ENCODE results near the gene TMEM242.

TMEM242 gene

DNA sequence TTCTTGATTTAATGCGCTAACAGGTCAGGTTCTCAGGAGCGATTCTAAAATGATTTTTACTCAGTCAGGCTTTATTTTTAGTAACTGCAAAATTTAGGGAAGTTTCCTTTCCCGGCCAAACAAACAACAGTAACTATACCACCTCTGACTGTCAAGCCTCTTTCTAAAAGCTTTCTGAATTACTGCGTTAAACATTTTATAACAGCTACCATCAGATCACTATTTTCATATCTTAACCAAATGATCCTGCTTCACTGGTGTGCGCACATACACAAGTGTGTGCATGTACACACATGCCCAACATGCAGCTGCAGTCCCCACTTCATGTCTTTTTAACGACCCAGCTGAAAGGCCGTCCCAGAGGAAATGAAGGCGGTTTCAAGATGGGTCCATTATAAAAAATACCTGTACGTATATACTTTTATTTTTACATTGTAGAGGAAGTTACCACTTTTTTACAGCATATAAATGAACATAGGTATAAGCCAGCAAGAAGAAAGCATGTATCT is 25.0 kb downstream of the TMEM242 start:
- ATAC-seq = no peak
- TF ChIP-seq OSR1 (CRISPR knock-in tag; IDR thresholded peaks at IDR 0.05) (no peak), GLIS3 (CRISPR knock-in tag; IDR thresholded peaks at IDR 0.05) (no peak), ZNF8 (CRISPR knock-in tag; IDR thresholded peaks at IDR 0.05) (no peak), SNAI2 (CRISPR knock-in tag; IDR thresholded peaks at IDR 0.05) (no peak), PPARA (CRISPR knock-in tag; IDR thresholded peaks at IDR 0.05; ENCODE audit: borderline replicate concordance) (no peak), ZFP3 (CRISPR knock-in tag; IDR thresholded peaks at IDR 0.05) (no peak), TOX (CRISPR knock-in tag; IDR thresholded peaks at IDR 0.05; ENCODE audit: borderline replicate concordance) (no peak), ZC3H10 (CRISPR knock-in tag; IDR thresholded peaks at IDR 0.05) (no peak), TCF4 (CRISPR knock-in tag; IDR thresholded peaks at IDR 0.05; ENCODE audit: borderline replicate concordance) (no peak), ISL1 (CRISPR knock-in tag; IDR thresholded peaks at IDR 0.05) (no peak), RARB (CRISPR knock-in tag; IDR thresholded peaks at IDR 0.05) (no peak), ESRRG (CRISPR knock-in tag; IDR thresholded peaks at IDR 0.05) (no peak), BACH2 (CRISPR knock-in tag; IDR thresholded peaks at IDR 0.05; ENCODE audit: borderline replicate concordance) (no peak), ZNF565 (CRISPR knock-in tag; conservative IDR thresholded peaks at IDR 0.05; ENCODE audit: low read depth) (no peak), ZFP30 (CRISPR knock-in tag; IDR thresholded peaks at IDR 0.05) (no peak)
- TF ChIP-seq, protein P1, sequence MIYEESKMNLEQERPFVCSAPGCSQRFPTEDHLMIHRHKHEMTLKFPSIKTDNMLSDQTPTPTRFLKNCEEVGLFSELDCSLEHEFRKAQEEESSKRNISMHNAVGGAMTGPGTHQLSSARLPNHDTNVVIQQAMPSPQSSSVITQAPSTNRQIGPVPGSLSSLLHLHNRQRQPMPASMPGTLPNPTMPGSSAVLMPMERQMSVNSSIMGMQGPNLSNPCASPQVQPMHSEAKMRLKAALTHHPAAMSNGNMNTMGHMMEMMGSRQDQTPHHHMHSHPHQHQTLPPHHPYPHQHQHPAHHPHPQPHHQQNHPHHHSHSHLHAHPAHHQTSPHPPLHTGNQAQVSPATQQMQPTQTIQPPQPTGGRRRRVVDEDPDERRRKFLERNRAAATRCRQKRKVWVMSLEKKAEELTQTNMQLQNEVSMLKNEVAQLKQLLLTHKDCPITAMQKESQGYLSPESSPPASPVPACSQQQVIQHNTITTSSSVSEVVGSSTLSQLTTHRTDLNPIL (CRISPR knock-in tag; IDR thresholded peaks at IDR 0.05; ENCODE audit: low read depth) = no peak
- TF ChIP-seq, protein P2, sequence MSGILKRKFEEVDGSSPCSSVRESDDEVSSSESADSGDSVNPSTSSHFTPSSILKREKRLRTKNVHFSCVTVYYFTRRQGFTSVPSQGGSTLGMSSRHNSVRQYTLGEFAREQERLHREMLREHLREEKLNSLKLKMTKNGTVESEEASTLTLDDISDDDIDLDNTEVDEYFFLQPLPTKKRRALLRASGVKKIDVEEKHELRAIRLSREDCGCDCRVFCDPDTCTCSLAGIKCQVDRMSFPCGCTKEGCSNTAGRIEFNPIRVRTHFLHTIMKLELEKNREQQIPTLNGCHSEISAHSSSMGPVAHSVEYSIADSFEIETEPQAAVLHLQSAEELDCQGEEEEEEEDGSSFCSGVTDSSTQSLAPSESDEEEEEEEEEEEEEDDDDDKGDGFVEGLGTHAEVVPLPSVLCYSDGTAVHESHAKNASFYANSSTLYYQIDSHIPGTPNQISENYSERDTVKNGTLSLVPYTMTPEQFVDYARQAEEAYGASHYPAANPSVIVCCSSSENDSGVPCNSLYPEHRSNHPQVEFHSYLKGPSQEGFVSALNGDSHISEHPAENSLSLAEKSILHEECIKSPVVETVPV (CRISPR knock-in tag; IDR thresholded peaks at IDR 0.05) = no peak
- TF ChIP-seq, protein P3, sequence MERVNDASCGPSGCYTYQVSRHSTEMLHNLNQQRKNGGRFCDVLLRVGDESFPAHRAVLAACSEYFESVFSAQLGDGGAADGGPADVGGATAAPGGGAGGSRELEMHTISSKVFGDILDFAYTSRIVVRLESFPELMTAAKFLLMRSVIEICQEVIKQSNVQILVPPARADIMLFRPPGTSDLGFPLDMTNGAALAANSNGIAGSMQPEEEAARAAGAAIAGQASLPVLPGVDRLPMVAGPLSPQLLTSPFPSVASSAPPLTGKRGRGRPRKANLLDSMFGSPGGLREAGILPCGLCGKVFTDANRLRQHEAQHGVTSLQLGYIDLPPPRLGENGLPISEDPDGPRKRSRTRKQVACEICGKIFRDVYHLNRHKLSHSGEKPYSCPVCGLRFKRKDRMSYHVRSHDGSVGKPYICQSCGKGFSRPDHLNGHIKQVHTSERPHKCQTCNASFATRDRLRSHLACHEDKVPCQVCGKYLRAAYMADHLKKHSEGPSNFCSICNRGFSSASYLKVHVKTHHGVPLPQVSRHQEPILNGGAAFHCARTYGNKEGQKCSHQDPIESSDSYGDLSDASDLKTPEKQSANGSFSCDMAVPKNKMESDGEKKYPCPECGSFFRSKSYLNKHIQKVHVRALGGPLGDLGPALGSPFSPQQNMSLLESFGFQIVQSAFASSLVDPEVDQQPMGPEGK (CRISPR knock-in tag; IDR thresholded peaks at IDR 0.05; ENCODE audit: borderline replicate concordance) = no peak
- TF ChIP-seq, protein P4, sequence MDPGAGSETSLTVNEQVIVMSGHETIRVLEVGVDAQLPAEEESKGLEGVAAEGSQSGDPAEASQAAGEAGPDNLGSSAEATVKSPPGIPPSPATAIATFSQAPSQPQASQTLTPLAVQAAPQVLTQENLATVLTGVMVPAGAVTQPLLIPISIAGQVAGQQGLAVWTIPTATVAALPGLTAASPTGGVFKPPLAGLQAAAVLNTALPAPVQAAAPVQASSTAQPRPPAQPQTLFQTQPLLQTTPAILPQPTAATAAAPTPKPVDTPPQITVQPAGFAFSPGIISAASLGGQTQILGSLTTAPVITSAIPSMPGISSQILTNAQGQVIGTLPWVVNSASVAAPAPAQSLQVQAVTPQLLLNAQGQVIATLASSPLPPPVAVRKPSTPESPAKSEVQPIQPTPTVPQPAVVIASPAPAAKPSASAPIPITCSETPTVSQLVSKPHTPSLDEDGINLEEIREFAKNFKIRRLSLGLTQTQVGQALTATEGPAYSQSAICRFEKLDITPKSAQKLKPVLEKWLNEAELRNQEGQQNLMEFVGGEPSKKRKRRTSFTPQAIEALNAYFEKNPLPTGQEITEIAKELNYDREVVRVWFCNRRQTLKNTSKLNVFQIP (CRISPR knock-in tag; IDR thresholded peaks at IDR 0.05; ENCODE audit: borderline replicate concordance, low read depth) = no peak

DNA sequence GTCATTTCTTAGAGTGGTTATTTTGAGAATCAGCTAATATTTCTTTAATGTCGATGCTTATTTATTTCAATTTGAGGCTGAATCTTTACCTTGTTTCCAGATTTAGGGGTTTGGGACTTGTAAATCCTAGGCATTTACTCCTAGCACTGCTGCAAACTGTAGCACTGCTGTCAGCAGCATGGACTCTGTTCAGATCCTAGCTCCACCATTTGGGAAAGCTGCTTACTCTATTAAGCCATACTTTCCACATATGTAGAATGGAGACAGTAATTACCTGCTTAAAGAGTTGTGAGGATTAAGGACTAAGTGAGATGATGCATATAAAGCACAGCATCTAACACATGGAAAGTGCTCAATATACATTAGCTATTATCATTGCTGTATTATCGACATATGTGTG is 28.7 kb downstream of the TMEM242 start:
- ATAC-seq = no peak
- TF ChIP-seq, protein P5, sequence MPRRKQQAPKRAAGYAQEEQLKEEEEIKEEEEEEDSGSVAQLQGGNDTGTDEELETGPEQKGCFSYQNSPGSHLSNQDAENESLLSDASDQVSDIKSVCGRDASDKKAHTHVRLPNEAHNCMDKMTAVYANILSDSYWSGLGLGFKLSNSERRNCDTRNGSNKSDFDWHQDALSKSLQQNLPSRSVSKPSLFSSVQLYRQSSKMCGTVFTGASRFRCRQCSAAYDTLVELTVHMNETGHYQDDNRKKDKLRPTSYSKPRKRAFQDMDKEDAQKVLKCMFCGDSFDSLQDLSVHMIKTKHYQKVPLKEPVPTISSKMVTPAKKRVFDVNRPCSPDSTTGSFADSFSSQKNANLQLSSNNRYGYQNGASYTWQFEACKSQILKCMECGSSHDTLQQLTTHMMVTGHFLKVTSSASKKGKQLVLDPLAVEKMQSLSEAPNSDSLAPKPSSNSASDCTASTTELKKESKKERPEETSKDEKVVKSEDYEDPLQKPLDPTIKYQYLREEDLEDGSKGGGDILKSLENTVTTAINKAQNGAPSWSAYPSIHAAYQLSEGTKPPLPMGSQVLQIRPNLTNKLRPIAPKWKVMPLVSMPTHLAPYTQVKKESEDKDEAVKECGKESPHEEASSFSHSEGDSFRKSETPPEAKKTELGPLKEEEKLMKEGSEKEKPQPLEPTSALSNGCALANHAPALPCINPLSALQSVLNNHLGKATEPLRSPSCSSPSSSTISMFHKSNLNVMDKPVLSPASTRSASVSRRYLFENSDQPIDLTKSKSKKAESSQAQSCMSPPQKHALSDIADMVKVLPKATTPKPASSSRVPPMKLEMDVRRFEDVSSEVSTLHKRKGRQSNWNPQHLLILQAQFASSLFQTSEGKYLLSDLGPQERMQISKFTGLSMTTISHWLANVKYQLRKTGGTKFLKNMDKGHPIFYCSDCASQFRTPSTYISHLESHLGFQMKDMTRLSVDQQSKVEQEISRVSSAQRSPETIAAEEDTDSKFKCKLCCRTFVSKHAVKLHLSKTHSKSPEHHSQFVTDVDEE (CRISPR knock-in tag; IDR thresholded peaks at IDR 0.05) = no peak
- TF ChIP-seq ZNF70 (CRISPR knock-in tag; IDR thresholded peaks at IDR 0.05) (no peak), ZFP3 (CRISPR knock-in tag; IDR thresholded peaks at IDR 0.05) (no peak), TOX (CRISPR knock-in tag; IDR thresholded peaks at IDR 0.05; ENCODE audit: borderline replicate concordance) (no peak), OSR1 (CRISPR knock-in tag; IDR thresholded peaks at IDR 0.05) (no peak)
- TF ChIP-seq, protein P2 (CRISPR knock-in tag; IDR thresholded peaks at IDR 0.05) = no peak
- TF ChIP-seq, protein P3 (CRISPR knock-in tag; IDR thresholded peaks at IDR 0.05; ENCODE audit: borderline replicate concordance) = no peak
